HL-60/S4 treated with retinoic acid at 250 ng/mL for 4 days and 3 days (cell line): Measurements from ENCODE around the gene EPS8.

Experiments used
- in situ Hi-C: fragments of 300-500 bp; cut with MboI; formaldehyde crosslinking; loops from 2 replicates; pipeline ENCODE4 v1.7.0; 2022; ENCODE audit warnings: low sequenced_read_pairs

Gene EPS8

GRCh38 chr12:15662983-15663659 lies 126.1 kb downstream of the EPS8 start:
- in situ Hi-C loops: no loop called here

- in situ Hi-C loops: no loop called here
Measured at GRCh38 chr12:15662303-15662980, 126.7 kb downstream of the EPS8 start.

GRCh38 chr12:15651371-15651770 lies 137.8 kb downstream of the EPS8 start:
- in situ Hi-C loops: no loop called here

GRCh38 chr12:15650399-15651128 lies 138.6 kb downstream of the EPS8 start:
- in situ Hi-C loops: no loop called here

GRCh38 chr12:15649347-15649746 lies 139.8 kb downstream of the EPS8 start:
- in situ Hi-C loops: no loop called here

GRCh38 chr12:15648558-15648957 lies 140.6 kb downstream of the EPS8 start:
- in situ Hi-C loops: no loop called here

- in situ Hi-C loops: no loop called here
Measured at GRCh38 chr12:15646581-15646980, 142.6 kb downstream of the EPS8 start.

- in situ Hi-C loops: no loop called here
Measured at GRCh38 chr12:15644700-15645099, 144.5 kb downstream of the EPS8 start.

GRCh38 chr12:15638231-15638630 lies 151.0 kb downstream of the EPS8 start:
- in situ Hi-C loops: no loop called here

- in situ Hi-C loops: no loop called here
Measured at GRCh38 chr12:15636060-15636890, 152.9 kb downstream of the EPS8 start.

GRCh38 chr12:15634010-15634683 lies 155.0 kb downstream of the EPS8 start:
- in situ Hi-C loops: no loop called here

GRCh38 chr12:15633201-15633600 lies 156.0 kb downstream of the EPS8 start:
- in situ Hi-C loops: no loop called here

GRCh38 chr12:15632708-15633107 lies 156.5 kb downstream of the EPS8 start:
- in situ Hi-C loops: no loop called here

- in situ Hi-C loops: no loop called here
Measured at GRCh38 chr12:15631007-15631715, 158.0 kb downstream of the EPS8 start.

- in situ Hi-C loops: no loop called here
Measured at GRCh38 chr12:15629761-15630160, 159.4 kb downstream of the EPS8 start.

- in situ Hi-C loops: no loop called here
Measured at GRCh38 chr12:15629108-15629507, 160.1 kb downstream of the EPS8 start.

GRCh38 chr12:15627995-15628945 lies 160.9 kb downstream of the EPS8 start:
- in situ Hi-C loops: no loop called here

GRCh38 chr12:15625075-15625474 lies 164.1 kb downstream of the EPS8 start:
- in situ Hi-C loops: no loop called here
